Panc1 (cell line): ENCODE data around the gene CCDC192. TPM values are rescaled to one million over a fixed set of nuclear protein-coding genes. Genes with fewer than 3 reads are reported as not detected.

Experiments used
- ATAC-seq: fragments of 200-7000 bp; cut with Tn5 transposase; 2 replicates; pipeline ENCODE4 v1.9.1; 2020; ENCODE audit warnings: mild to moderate bottlenecking, moderate library complexity
- BruUV-seq: library from RNA; stranded (reverse); fragments of 400-500 nt; replicated peaks from 2 replicates; lab custom pipeline; 2021; lab: Mats Ljungman, UMichigan
- CTCF ChIA-PET: fragments of 300-600 bp; sonication (Branson Sonifier 250); formaldehyde crosslinking; loops from one replicate; lab custom pipeline; 2022; ENCODE audit warnings: antibody characterized with exemption; lab: Charles Lee
- POLR2A ChIA-PET: fragments of 300-600 bp; sonication (Branson Sonifier 250); formaldehyde crosslinking; loops from one replicate; lab custom pipeline; 2022; ENCODE audit warnings: antibody characterized with exemption; lab: Charles Lee
- DNase-seq: peaks from one replicate; pipeline ENCODE4 v3.0.0-alpha.2; 2010; ENCODE audit warnings: low read depth, low spot score
- H3K27ac ChIP-seq: 2 replicates; pipeline ENCODE4 v1.5.1; 2011; ENCODE audit warnings: mild to moderate bottlenecking, low read length, inconsistent platforms
- H3K27me3 ChIP-seq: fragments of 200-500 bp; sonication (Bioruptor generic); 2 replicates; pipeline ENCODE4 v1.6.0; 2014; ENCODE audit warnings: low read length, inconsistent platforms; ENCODE audit not compliant: control insufficient read depth, insufficient read depth
- H3K36me3 ChIP-seq: fragments of 200-500 bp; sonication (Bioruptor generic); 2 replicates; pipeline ENCODE4 v1.5.1; 2014; ENCODE audit warnings: inconsistent platforms, mild to moderate bottlenecking, low read length, moderate library complexity; ENCODE audit not compliant: control insufficient read depth, insufficient read depth
- H3K4me1 ChIP-seq: 2 replicates; pipeline ENCODE4 v1.5.1; 2011; ENCODE audit warnings: inconsistent platforms, mild to moderate bottlenecking, low read length, moderate library complexity; ENCODE audit not compliant: control insufficient read depth, insufficient read depth
- H3K4me3 ChIP-seq, 2 experiments: 2 replicates each; pipeline ENCODE4 v1.5.1; 2011 to 2012; ENCODE audit warnings: low read depth in 2 of 2, low read length in 2 of 2, mild to moderate bottlenecking in 2 of 2, inconsistent platforms in 1 of 2, moderate library complexity in 1 of 2
- H3K9me3 ChIP-seq: fragments of 200-500 bp; sonication (Bioruptor generic); 2 replicates; pipeline ENCODE4 v1.5.1; 2014; ENCODE audit warnings: low read depth, mild to moderate bottlenecking, inconsistent platforms, low read length, moderate library complexity; ENCODE audit not compliant: control insufficient read depth, insufficient read depth
- CTCF ChIP-seq: fragments of 450-650 bp; IDR thresholded peaks from 2 replicates; pipeline ENCODE4 v1.5.1; 2017; ENCODE audit warnings: mild to moderate bottlenecking
- POLR2AphosphoS5 ChIP-seq: IDR thresholded peaks from 2 replicates; pipeline ENCODE4 v1.6.1; 2012; ENCODE audit warnings: mild to moderate bottlenecking, low read depth, low read length, moderate library complexity
- REST ChIP-seq, 2 experiments: IDR thresholded peaks; 2 replicates each; pipeline ENCODE4 v1.6.1; 2011 to 2012; ENCODE audit warnings: low read depth in 2 of 2, control low read depth in 1 of 2, low read length in 1 of 2, mild to moderate bottlenecking in 1 of 2, moderate library complexity in 1 of 2; ENCODE audit not compliant: insufficient read depth in 1 of 2
- SIN3A ChIP-seq: IDR thresholded peaks from 2 replicates; pipeline ENCODE4 v1.6.1; 2012; ENCODE audit warnings: low read depth, mild to moderate bottlenecking, low read length, moderate library complexity, borderline replicate concordance; ENCODE audit not compliant: insufficient read depth
- TCF7L2 ChIP-seq: IDR thresholded peaks from 2 replicates; pipeline ENCODE4 v1.6.1; 2011; ENCODE audit warnings: mild to moderate bottlenecking, low read depth, low read length, inconsistent platforms
- in situ Hi-C: cut with HindIII; loops from 2 replicates; pipeline ENCODE4 v1.10.0; 2016; ENCODE audit warnings: low sequenced_read_pairs, low pct_unique_long_range_greater_than_20kb
- intact Hi-C: fragments of 100-400 bp; cut with micrococcal nuclease; formaldehyde crosslinking; loops from one replicate; pipeline ENCODE4 v1.10.0; 2022; ENCODE audit not compliant: unreplicated experiment
- total RNA-seq: library from RNA; stranded (reverse); gene quantifications from one replicate; pipeline ENCODE4 v1.2.1, GENCODE V29; 2021; ENCODE audit not compliant: unreplicated experiment

Gene CCDC192
- total RNA-seq, 1 experiment from 2014 or later: not detected

- no TSS peak for BruUV-seq
- H3K27ac ChIP-seq: no peak overlapping the region
- no peaks in the 10 kb centered on the region for H3K27me3 ChIP-seq
- in situ Hi-C loops: no loop called here
- ChIA-PET POLR2A (interaction anchor here (0.6 kb wide), 1 partner anchor 750 kb away, joined by 3 read pairs; no protein-coding TSS in a partner anchor), CTCF (no interaction called here)
- no peaks in the 10 kb centered on the region for H3K36me3 ChIP-seq
- H3K9me3 ChIP-seq: no peaks in the 10 kb centered on the region
- TF ChIP-seq REST (IDR thresholded peaks at IDR 0.05; ENCODE audit: insufficient read depth in 1 of 2, low read depth in 2 of 2, low read length in 1 of 2) (no peak), POLR2AphosphoS5 (no peak), CTCF (no peak), SIN3A (no peak), TCF7L2 (no peak)
- no peak for DNase-seq
- intact Hi-C loops: no loop called here
- peaks cover 7% of the 10 kb centered on the region for H3K4me1 ChIP-seq
- no peak overlapping the region for H3K4me3 ChIP-seq
- ATAC-seq: no peak
Observed at GRCh38 chr5:127962491-127962890, 259.3 kb downstream of the CCDC192 start.

- no peak overlapping the region for H3K4me3 ChIP-seq
- TF ChIP-seq SIN3A (no peak), TCF7L2 (no peak), REST (IDR thresholded peaks at IDR 0.05; ENCODE audit: insufficient read depth in 1 of 2, low read depth in 2 of 2, low read length in 1 of 2) (no peak), CTCF (no peak), POLR2AphosphoS5 (no peak)
- in situ Hi-C loops: no loop called here
- H3K4me1 ChIP-seq: peaks cover 7% of the 10 kb centered on the region
- intact Hi-C loops: no loop called here
- H3K36me3 ChIP-seq: no peaks in the 10 kb centered on the region
- no peaks in the 10 kb centered on the region for H3K9me3 ChIP-seq
- POLR2A ChIA-PET: no interaction called here
- no peaks in the 10 kb centered on the region for H3K27me3 ChIP-seq
- CTCF ChIA-PET: no interaction called here
- BruUV-seq: no TSS peak
- DNase-seq (no peak), ATAC-seq (no peak)
- no peak overlapping the region for H3K27ac ChIP-seq
Observed at GRCh38 chr5:127963233-127963632, 260.0 kb downstream of the CCDC192 start.
